ENCODE results near the gene MAP1LC3B2. TPM values are rescaled to one million over a fixed set of nuclear protein-coding genes. Genes with fewer than 3 reads are reported as not detected.

MAP1LC3B2 gene
- total and polyA plus RNA-seq, 2 experiments from 2014 or later: 3.3 TPM; not detected in 1

DNA sequence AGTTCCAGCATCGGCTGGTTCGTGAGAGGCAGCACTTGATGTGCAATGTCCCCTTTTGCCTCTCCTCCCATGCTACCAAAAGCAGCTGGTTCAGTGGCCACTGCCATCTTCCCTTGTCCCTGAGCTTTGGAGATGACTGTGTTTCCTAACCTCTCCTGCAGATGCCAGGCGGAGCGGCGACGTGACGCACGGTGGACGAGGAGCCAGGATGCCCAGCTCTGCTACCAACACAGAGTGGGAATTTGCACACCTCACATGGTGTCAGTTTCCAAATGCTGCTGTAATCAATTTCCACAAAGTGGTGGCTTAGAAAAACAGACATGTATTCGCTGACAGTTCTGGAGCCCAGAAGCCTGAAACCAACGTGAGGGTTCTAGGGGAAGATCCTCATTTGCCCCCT is 42.5 kb upstream of the MAP1LC3B2 start:
- Histone ChIP-seq H3K4me1 (ENCODE audit: insufficient read depth) (peaks cover 3% of the 10 kb centered on the region), H2AFZ (no peak overlapping the region), H3K36me3 (replicated peaks; ENCODE audit: insufficient read depth, low read depth) (no peaks in the 10 kb centered on the region), H3K9me3 (ENCODE audit: low read depth) (no peaks in the 10 kb centered on the region), H3K4me3 (no peak overlapping the region), H3K27me3 (no peaks in the 10 kb centered on the region), H3K4me2 (no peak overlapping the region), H4K20me1 (ENCODE audit: insufficient read depth, poor library complexity, severe bottlenecking) (no peaks in the 10 kb centered on the region), H3K27ac (no peak overlapping the region), H3K79me2 (no peaks in the 10 kb centered on the region), H3K9me2 (replicated peaks; ENCODE audit: insufficient read depth) (no peaks in the 10 kb centered on the region)
- DNase-seq (ENCODE audit: low spot score): no peak
- 94% methylated on average over 11 of the region's 11 CpGs for WGBS (ENCODE audit: low lambda C conversion rate, missing lambda C conversion rate)
- TF ChIP-seq, protein P1, sequence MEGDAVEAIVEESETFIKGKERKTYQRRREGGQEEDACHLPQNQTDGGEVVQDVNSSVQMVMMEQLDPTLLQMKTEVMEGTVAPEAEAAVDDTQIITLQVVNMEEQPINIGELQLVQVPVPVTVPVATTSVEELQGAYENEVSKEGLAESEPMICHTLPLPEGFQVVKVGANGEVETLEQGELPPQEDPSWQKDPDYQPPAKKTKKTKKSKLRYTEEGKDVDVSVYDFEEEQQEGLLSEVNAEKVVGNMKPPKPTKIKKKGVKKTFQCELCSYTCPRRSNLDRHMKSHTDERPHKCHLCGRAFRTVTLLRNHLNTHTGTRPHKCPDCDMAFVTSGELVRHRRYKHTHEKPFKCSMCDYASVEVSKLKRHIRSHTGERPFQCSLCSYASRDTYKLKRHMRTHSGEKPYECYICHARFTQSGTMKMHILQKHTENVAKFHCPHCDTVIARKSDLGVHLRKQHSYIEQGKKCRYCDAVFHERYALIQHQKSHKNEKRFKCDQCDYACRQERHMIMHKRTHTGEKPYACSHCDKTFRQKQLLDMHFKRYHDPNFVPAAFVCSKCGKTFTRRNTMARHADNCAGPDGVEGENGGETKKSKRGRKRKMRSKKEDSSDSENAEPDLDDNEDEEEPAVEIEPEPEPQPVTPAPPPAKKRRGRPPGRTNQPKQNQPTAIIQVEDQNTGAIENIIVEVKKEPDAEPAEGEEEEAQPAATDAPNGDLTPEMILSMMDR (IDR thresholded peaks at IDR 0.05; ENCODE audit: poor library complexity): no peak
- TF ChIP-seq EZH2phosphoT487 (IDR thresholded peaks at IDR 0.05; ENCODE audit: low read depth, severe bottlenecking, unreplicated experiment): no peak
- no peak for TF ChIP-seq EZH2 (IDR thresholded peaks at IDR 0.05; ENCODE audit: borderline replicate concordance)

DNA sequence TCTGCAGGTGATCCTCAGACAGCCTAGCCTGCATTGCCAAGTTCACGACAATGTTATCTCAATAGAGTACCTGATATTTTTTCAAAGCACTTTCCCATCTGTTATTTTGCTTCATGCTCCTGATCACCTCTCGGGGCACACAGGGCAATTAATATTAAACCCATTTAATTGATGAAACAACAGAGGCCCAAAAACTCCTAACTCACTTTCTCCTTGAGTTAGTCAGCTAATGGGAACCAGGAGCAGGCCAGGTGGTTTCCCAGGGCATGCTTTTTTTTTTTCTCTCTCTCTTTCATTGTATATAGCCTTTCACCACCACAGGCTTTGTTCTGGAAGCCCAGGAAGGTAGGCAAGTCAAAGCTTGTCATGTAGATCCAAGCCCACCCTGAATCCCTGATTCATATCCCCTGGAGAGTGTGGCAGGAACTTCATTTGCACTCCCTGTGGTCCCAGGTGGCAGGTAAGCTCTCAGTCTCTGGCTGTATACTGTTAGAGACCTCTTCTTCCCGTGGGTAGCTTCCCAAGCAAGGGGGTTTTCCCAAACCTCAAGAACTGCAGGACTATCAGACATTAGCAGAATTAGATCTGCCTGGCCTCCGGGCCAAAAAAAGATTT is 41.6 kb upstream of the MAP1LC3B2 start:
- DNase-seq (ENCODE audit: low spot score): no peak
- TF ChIP-seq EZH2phosphoT487 (IDR thresholded peaks at IDR 0.05; ENCODE audit: low read depth, severe bottlenecking, unreplicated experiment): no peak
- TF ChIP-seq, protein P1 (IDR thresholded peaks at IDR 0.05; ENCODE audit: poor library complexity): no peak
- Histone ChIP-seq H3K79me2 (no peaks in the 10 kb centered on the region), H3K4me3 (no peak overlapping the region), H3K9me3 (ENCODE audit: low read depth) (no peaks in the 10 kb centered on the region), H3K27ac (no peak overlapping the region), H3K36me3 (replicated peaks; ENCODE audit: insufficient read depth, low read depth) (no peaks in the 10 kb centered on the region), H3K4me1 (ENCODE audit: insufficient read depth) (peaks cover 3% of the 10 kb centered on the region), H3K27me3 (no peaks in the 10 kb centered on the region), H2AFZ (no peak overlapping the region), H3K4me2 (no peak overlapping the region), H3K9me2 (replicated peaks; ENCODE audit: insufficient read depth) (no peaks in the 10 kb centered on the region), H4K20me1 (ENCODE audit: insufficient read depth, poor library complexity, severe bottlenecking) (no peaks in the 10 kb centered on the region)
- whole genome bisulfite sequencing (ENCODE audit: low lambda C conversion rate, missing lambda C conversion rate): 76% methylated on average over 4 of the region's 4 CpGs

DNA sequence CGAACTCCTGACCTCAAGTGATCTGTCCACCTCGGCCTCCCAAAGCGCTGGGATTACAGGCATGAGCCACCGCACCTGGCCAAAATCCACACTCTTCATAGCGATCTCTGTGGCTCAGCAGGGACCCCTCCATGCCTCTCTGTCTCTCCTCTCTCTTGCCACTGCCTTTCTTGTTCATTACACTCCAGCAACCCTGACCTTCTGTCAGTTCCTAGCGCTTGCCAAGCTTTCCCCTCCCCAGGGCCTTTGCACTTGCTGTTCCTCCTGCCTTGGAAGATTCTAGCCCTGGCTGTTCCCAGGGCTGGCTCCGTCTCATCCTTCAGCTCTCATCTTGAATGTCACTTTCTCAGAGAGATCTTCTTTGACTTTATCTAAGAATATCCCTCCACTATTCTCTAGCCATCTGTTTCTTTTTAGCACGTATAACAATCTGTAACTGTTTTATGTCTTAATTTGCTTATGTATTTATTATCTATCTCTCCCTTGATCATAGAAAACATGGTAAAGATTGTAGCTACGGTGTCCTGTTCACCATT is 38.9 kb upstream of the MAP1LC3B2 start:
- no peak overlapping the region for H3K4me2 ChIP-seq
- no peak for DNase-seq (ENCODE audit: low spot score)
- H3K4me3 ChIP-seq: no peak overlapping the region
- H3K27me3 ChIP-seq: no peaks in the 10 kb centered on the region
- WGBS (ENCODE audit: low lambda C conversion rate, missing lambda C conversion rate): 88% methylated on average over 9 of the region's 9 CpGs
- H3K27ac ChIP-seq: no peak overlapping the region
- H3K9me2 ChIP-seq (replicated peaks; ENCODE audit: insufficient read depth): no peaks in the 10 kb centered on the region
- H3K9me3 ChIP-seq (ENCODE audit: low read depth): no peaks in the 10 kb centered on the region
- H3K4me1 ChIP-seq (ENCODE audit: insufficient read depth): peaks cover 8% of the 10 kb centered on the region
- no peaks in the 10 kb centered on the region for H3K79me2 ChIP-seq
- no peak overlapping the region for H2AFZ ChIP-seq
- no peaks in the 10 kb centered on the region for H3K36me3 ChIP-seq (replicated peaks; ENCODE audit: insufficient read depth, low read depth)
- H4K20me1 ChIP-seq (ENCODE audit: insufficient read depth, poor library complexity, severe bottlenecking): no peaks in the 10 kb centered on the region
- TF ChIP-seq EZH2 (IDR thresholded peaks at IDR 0.05; ENCODE audit: borderline replicate concordance): no peak
- TF ChIP-seq, protein P1 (IDR thresholded peaks at IDR 0.05; ENCODE audit: poor library complexity): no peak
- TF ChIP-seq EZH2phosphoT487 (IDR thresholded peaks at IDR 0.05; ENCODE audit: low read depth, severe bottlenecking, unreplicated experiment): no peak

Measured in hepatocyte (in vitro differentiated cells).